ENCODE measurements around the gene GPR15.

GPR15 gene

DNA sequence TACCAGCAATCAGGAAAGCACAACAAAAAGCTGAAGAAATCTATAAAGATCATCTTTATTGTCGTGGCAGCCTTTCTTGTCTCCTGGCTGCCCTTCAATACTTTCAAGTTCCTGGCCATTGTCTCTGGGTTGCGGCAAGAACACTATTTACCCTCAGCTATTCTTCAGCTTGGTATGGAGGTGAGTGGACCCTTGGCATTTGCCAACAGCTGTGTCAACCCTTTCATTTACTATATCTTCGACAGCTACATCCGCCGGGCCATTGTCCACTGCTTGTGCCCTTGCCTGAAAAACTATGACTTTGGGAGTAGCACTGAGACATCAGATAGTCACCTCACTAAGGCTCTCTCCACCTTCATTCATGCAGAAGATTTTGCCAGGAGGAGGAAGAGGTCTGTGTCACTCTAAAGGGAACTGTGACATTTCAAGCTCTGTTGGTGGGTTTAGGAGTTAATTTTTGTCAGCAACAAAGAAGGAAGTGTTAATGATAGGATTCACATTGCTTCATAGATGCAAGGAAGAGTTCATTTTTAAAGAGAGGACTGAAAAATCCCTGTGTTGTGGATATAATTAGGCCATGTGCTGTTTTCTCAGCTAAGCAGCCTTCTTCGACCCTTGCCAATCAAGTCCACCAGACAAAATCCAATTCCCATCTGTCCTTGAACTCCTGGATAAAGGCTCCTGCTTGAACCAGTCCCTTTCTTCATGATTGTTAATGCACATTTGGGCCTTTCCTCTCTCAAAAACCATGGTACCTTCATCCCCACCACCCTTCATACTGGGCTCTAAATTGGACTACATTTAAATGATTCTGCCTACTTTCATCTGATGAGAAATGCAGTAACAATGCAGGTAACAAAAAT lies 1.2 kb downstream of the GPR15 start:
- no peak for TF ChIP-seq FOXP2 (optimal IDR thresholded peaks at IDR 0.05; ENCODE audit: borderline replicate concordance, extremely low read depth, extremely low read length, insufficient read depth)
- TF ChIP-seq SIN3A (IDR thresholded peaks at IDR 0.05; ENCODE audit: borderline replicate concordance, insufficient read depth, low read length): no peak
- TF ChIP-seq, protein P1, sequence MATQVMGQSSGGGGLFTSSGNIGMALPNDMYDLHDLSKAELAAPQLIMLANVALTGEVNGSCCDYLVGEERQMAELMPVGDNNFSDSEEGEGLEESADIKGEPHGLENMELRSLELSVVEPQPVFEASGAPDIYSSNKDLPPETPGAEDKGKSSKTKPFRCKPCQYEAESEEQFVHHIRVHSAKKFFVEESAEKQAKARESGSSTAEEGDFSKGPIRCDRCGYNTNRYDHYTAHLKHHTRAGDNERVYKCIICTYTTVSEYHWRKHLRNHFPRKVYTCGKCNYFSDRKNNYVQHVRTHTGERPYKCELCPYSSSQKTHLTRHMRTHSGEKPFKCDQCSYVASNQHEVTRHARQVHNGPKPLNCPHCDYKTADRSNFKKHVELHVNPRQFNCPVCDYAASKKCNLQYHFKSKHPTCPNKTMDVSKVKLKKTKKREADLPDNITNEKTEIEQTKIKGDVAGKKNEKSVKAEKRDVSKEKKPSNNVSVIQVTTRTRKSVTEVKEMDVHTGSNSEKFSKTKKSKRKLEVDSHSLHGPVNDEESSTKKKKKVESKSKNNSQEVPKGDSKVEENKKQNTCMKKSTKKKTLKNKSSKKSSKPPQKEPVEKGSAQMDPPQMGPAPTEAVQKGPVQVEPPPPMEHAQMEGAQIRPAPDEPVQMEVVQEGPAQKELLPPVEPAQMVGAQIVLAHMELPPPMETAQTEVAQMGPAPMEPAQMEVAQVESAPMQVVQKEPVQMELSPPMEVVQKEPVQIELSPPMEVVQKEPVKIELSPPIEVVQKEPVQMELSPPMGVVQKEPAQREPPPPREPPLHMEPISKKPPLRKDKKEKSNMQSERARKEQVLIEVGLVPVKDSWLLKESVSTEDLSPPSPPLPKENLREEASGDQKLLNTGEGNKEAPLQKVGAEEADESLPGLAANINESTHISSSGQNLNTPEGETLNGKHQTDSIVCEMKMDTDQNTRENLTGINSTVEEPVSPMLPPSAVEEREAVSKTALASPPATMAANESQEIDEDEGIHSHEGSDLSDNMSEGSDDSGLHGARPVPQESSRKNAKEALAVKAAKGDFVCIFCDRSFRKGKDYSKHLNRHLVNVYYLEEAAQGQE (IDR thresholded peaks at IDR 0.05; ENCODE audit: insufficient read depth in 1 of 2, low read depth in 2 of 2, low read length in 2 of 2): no peak
- no peak for TF ChIP-seq POLR2AphosphoS5 (IDR thresholded peaks at IDR 0.05; ENCODE audit: low read depth, low read length)

DNA sequence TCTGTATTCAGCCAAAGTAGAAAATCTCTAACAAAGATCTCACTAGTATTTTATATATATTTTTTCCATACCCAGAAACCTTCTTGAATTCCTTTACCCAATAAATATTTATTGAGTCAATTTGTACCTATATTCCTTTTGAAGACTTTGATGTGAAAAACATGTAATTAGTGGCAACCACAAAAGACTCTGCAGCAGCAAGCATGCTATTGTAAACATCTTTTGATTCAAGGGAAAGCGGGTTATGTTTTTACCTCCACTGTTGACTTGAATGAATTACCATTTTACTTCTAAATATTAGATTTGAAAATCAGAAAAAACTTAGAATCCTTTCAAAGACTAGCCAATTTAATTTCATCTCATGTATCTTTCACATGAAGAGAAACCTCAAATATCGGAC lies 2.4 kb downstream of the GPR15 start:
- TF ChIP-seq FOXP2 (optimal IDR thresholded peaks at IDR 0.05; ENCODE audit: borderline replicate concordance, extremely low read depth, extremely low read length, insufficient read depth) (no peak), POLR2AphosphoS5 (IDR thresholded peaks at IDR 0.05; ENCODE audit: low read depth, low read length) (no peak), SIN3A (IDR thresholded peaks at IDR 0.05; ENCODE audit: borderline replicate concordance, insufficient read depth, low read length) (no peak)

DNA sequence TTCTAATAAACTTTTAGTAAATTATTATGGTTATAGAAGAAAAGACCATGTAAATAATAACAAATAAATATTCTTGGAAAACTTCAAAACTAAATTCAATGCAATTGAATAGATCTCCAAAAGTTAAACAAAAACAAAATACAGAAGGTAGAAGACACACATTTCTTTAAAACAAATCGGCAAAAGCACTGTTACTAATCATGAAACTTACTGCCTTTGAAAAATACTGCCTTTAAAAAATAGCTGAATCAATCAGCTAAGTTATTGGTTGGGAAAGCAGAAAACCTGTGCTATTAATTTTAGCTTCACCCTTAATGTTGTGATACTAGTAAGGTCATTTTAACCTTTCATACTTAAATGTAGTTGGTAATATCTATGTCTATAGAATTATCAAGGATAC lies 3.0 kb downstream of the GPR15 start:
- TF ChIP-seq POLR2AphosphoS5 (IDR thresholded peaks at IDR 0.05; ENCODE audit: low read depth, low read length): no peak
- TF ChIP-seq SIN3A (IDR thresholded peaks at IDR 0.05; ENCODE audit: borderline replicate concordance, insufficient read depth, low read length): no peak
- TF ChIP-seq TAF1 (IDR thresholded peaks at IDR 0.05; ENCODE audit: borderline replicate concordance, insufficient read depth, low read length): no peak
- no peak for TF ChIP-seq FOXP2 (optimal IDR thresholded peaks at IDR 0.05; ENCODE audit: borderline replicate concordance, extremely low read depth, extremely low read length, insufficient read depth)
- TF ChIP-seq, protein P1 (IDR thresholded peaks at IDR 0.05; ENCODE audit: insufficient read depth in 1 of 2, low read depth in 2 of 2, low read length in 2 of 2): no peak

DNA sequence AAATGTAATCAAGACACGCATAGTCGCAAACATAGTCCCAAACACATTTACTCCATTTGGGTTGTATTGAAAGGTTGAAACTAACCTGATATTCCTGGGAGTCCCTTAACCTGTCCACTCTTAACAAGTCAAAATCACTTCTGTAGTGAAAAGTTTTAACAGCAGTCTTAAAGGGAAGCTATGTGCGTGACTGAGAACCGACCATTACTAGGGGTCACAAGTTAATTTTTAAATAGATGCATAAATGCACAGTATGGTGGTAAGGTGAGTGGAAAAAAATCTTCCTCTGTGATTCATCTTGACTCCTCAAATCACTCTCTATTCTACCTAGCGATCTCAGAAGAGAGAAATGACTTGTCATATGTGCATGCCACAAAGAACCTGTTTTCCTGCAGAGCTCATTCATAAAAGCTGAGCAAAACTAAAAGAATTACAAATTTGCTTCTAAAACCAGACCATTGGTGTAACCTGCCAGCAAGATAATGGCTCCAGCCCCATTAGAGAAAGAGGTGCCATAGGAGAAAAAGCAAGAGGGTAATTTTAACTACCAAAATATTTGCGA lies 4.8 kb downstream of the GPR15 start:
- TF ChIP-seq SIN3A (IDR thresholded peaks at IDR 0.05; ENCODE audit: borderline replicate concordance, insufficient read depth, low read length): no peak
- TF ChIP-seq, protein P1 (IDR thresholded peaks at IDR 0.05; ENCODE audit: insufficient read depth in 1 of 2, low read depth in 2 of 2, low read length in 2 of 2): no peak
- no peak for TF ChIP-seq FOXP2 (optimal IDR thresholded peaks at IDR 0.05; ENCODE audit: borderline replicate concordance, extremely low read depth, extremely low read length, insufficient read depth)
- no peak for TF ChIP-seq POLR2AphosphoS5 (IDR thresholded peaks at IDR 0.05; ENCODE audit: low read depth, low read length)
- TF ChIP-seq TAF1 (IDR thresholded peaks at IDR 0.05; ENCODE audit: borderline replicate concordance, insufficient read depth, low read length): no peak

DNA sequence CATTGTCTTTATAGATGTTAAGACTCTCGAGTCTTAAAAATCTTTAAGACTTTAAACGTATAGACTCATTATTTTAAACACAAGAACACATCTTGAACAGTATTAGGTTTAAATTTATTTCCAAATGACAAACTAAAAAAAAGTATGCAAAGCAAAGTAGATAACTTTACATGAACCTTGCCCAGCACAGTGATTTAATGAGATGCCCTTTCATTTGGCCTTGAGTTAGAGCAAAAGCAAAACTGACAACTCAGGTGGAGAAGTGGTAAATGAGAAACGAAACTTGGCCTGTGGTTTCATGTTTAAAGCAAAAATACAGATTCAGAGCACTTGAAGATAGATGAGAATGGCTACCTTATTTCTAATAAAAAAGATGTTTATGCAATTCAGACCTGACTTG lies 8.6 kb downstream of the GPR15 start:
- TF ChIP-seq FOXP2 (optimal IDR thresholded peaks at IDR 0.05; ENCODE audit: borderline replicate concordance, extremely low read depth, extremely low read length, insufficient read depth) (no peak), TAF1 (IDR thresholded peaks at IDR 0.05; ENCODE audit: borderline replicate concordance, insufficient read depth, low read length) (no peak), SIN3A (IDR thresholded peaks at IDR 0.05; ENCODE audit: borderline replicate concordance, insufficient read depth, low read length) (no peak), POLR2AphosphoS5 (IDR thresholded peaks at IDR 0.05; ENCODE audit: low read depth, low read length) (no peak)
- TF ChIP-seq, protein P1 (IDR thresholded peaks at IDR 0.05; ENCODE audit: insufficient read depth in 1 of 2, low read depth in 2 of 2, low read length in 2 of 2): no peak

Measured in PFSK-1 (cell line).